GM12878 (cell line): ENCODE results near the gene TXLNA. TPM values are rescaled to one million over a fixed set of nuclear protein-coding genes. Genes with fewer than 3 reads are reported as not detected.

Source experiments
- ATAC-seq: fragments of 200-7000 bp; cut with Tn5 transposase; 3 replicates; pipeline ENCODE4 v1.9.1; 2020; ENCODE audit warnings: mild to moderate bottlenecking, moderate library complexity
- BruUV-seq: library from RNA; stranded (reverse); fragments of 400-500 nt; replicated peaks from 2 replicates; lab custom pipeline; 2021; lab: Mats Ljungman, UMichigan
- CTCF ChIA-PET: fragments of 300-600 bp; sonication (Branson Sonifier 250); formaldehyde crosslinking; extraction: SDS; loops from one replicate; lab custom pipeline; 2021; ENCODE audit warnings: inconsistent platforms; lab: Yijun Ruan, JAX
- POLR2A ChIA-PET: fragments of 350-600 bp; formaldehyde crosslinking; extraction: SDS; loops from one replicate; lab custom pipeline; 2021; ENCODE audit warnings: inconsistent platforms; lab: Charles Lee
- RAD21 ChIA-PET: fragments of 300-600 bp; sonication (Branson Sonifier 250); formaldehyde crosslinking; loops from one replicate; lab custom pipeline; 2023; ENCODE audit warnings: antibody characterized with exemption; ENCODE audit not compliant: unreplicated experiment; lab: Charles Lee
- SMC1A ChIA-PET: fragments of 300-600 bp; sonication (Branson Sonifier 250); formaldehyde crosslinking; loops from one replicate; lab custom pipeline; 2023; ENCODE audit not compliant: unreplicated experiment, uncharacterized antibody; lab: Charles Lee
- DNase-seq: peaks from one replicate; pipeline ENCODE4 v3.0.0-alpha.2; 2011; ENCODE audit warnings: low read depth, low spot score
- FAIRE-seq: peaks from 3 replicates; lab custom pipeline; 2011; peaks lifted over from hg19 to GRCh38; lab: Jason Lieb, UNC
- H2AFZ ChIP-seq: 2 replicates; pipeline ENCODE4 v1.6.0; 2011; ENCODE audit warnings: low read depth, low read length, control low read depth; ENCODE audit not compliant: control insufficient read depth
- H3K27ac ChIP-seq: 2 replicates; pipeline ENCODE4 v1.5.1; 2011; ENCODE audit warnings: control low read depth; ENCODE audit not compliant: control insufficient read depth, insufficient read depth
- H3K27me3 ChIP-seq, 2 experiments: replicated peaks in 1 of 2; 2 replicates each; pipeline versions ENCODE4 v1.6.0 to v1.6.1; 2011; ENCODE audit warnings: low read length in 1 of 2; ENCODE audit not compliant: control insufficient read depth in 2 of 2, insufficient read depth in 2 of 2
- H3K36me3 ChIP-seq, 2 experiments: 2 replicates each; pipeline ENCODE4 v1.5.1; 2011; ENCODE audit warnings: low read length in 1 of 2; ENCODE audit not compliant: control insufficient read depth in 2 of 2, insufficient read depth in 2 of 2
- H3K4me1 ChIP-seq: 2 replicates; pipeline ENCODE4 v1.6.1; 2011; ENCODE audit warnings: mild to moderate bottlenecking, low read length, moderate library complexity, mixed read lengths; ENCODE audit not compliant: control insufficient read depth, insufficient read depth
- H3K4me2 ChIP-seq: 2 replicates; pipeline ENCODE4 v1.6.0; 2011; ENCODE audit warnings: control low read depth; ENCODE audit not compliant: control insufficient read depth, insufficient read depth
- H3K4me3 ChIP-seq: fragments of 200-600 bp; sonication (generic); 2 replicates; pipeline ENCODE4 v1.5.1; 2016
- H3K79me2 ChIP-seq: 2 replicates; pipeline ENCODE4 v1.6.0; 2011; ENCODE audit warnings: low read length; ENCODE audit not compliant: control insufficient read depth, insufficient read depth
- H3K9ac ChIP-seq: 2 replicates; pipeline ENCODE4 v1.8.0; 2011; ENCODE audit warnings: low read length, control low read depth, mixed read lengths; ENCODE audit not compliant: control insufficient read depth, insufficient read depth
- H3K9me3 ChIP-seq: replicated peaks from 3 replicates; pipeline ENCODE4 v1.5.1; 2011; ENCODE audit warnings: mild to moderate bottlenecking, low read length; ENCODE audit not compliant: control insufficient read depth, insufficient read depth
- H4K20me1 ChIP-seq: 2 replicates; pipeline ENCODE4 v1.6.0; 2011; ENCODE audit not compliant: control insufficient read depth, insufficient read depth
- CBFB ChIP-seq: IDR thresholded peaks from 2 replicates; pipeline ENCODE4 v1.6.1; 2016; ENCODE audit warnings: antibody characterized with exemption, low read depth
- CBX3 ChIP-seq: fragments of 200-600 bp; sonication (generic); IDR thresholded peaks from 2 replicates; pipeline ENCODE4 v1.6.1; 2016; ENCODE audit warnings: low read depth, borderline replicate concordance
- CREB1 ChIP-seq: IDR thresholded peaks from 2 replicates; pipeline ENCODE4 v1.6.1; 2012; ENCODE audit warnings: low read depth, mild to moderate bottlenecking, inconsistent platforms
- HDAC6 ChIP-seq: fragments of 200-600 bp; sonication (generic); IDR thresholded peaks from one replicate; pipeline ENCODE4 v1.8.0; 2017; ENCODE audit warnings: antibody characterized with exemption; ENCODE audit not compliant: unreplicated experiment
- JUND ChIP-seq: IDR thresholded peaks from 2 replicates; pipeline ENCODE4 v1.6.1; 2012; ENCODE audit warnings: low read depth, mild to moderate bottlenecking, low read length, improper control_type of control experiment, moderate library complexity
- POLR2A ChIP-seq: IDR thresholded peaks from 2 replicates; pipeline ENCODE4 v1.6.1; 2011; ENCODE audit warnings: low read depth, mild to moderate bottlenecking, low read length
- RAD21 ChIP-seq: IDR thresholded peaks from 2 replicates; pipeline ENCODE4 v1.6.1; 2011; ENCODE audit warnings: mild to moderate bottlenecking, low read depth, low read length, moderate library complexity; ENCODE audit not compliant: insufficient read depth
- RELA ChIP-seq: fragments of 450-650 bp; IDR thresholded peaks from 2 replicates; pipeline ENCODE4 v1.8.0; 2014; ENCODE audit warnings: borderline replicate concordance; ENCODE audit not compliant: partially characterized antibody
- TARDBP ChIP-seq: IDR thresholded peaks from 2 replicates; pipeline ENCODE4 v1.6.1; 2016; ENCODE audit warnings: borderline replicate concordance
- TCF3 ChIP-seq: IDR thresholded peaks from 2 replicates; pipeline ENCODE4 v1.6.1; 2012; ENCODE audit warnings: low read depth, mild to moderate bottlenecking, low read length, borderline replicate concordance; ENCODE audit not compliant: insufficient read depth
- ZNF24 ChIP-seq: fragments of 450-650 bp; IDR thresholded peaks from 2 replicates; pipeline ENCODE4 v1.6.1; 2017; ENCODE audit warnings: antibody characterized with exemption, mild to moderate bottlenecking
- ZNF687 ChIP-seq: fragments of 450-650 bp; IDR thresholded peaks from 2 replicates; pipeline ENCODE4 v1.6.1; 2017; ENCODE audit warnings: mild to moderate bottlenecking, moderate library complexity
- WGBS: methylation state at CpG from one replicate; pipeline ENCODE4 v1.1.6; 2016; ENCODE audit warnings: low lambda C conversion rate; ENCODE audit not compliant: insufficient replicate concordance, insufficient coverage; ENCODE audit errors: missing lambda C conversion rate; 5-methylcytosine and 5-hydroxymethylcytosine counted together
- in situ Hi-C: fragments of 300-500 bp; cut with MboI; formaldehyde crosslinking; loops from 9 replicates; pipeline ENCODE4 v1.14.3; 2018; ENCODE audit warnings: mixed read lengths
- intact Hi-C: fragments of 100-400 bp; cut with micrococcal nuclease; formaldehyde crosslinking; loops from one replicate; pipeline ENCODE4 v1.14.2; 2022; ENCODE audit not compliant: unreplicated experiment
- polyA plus RNA-seq, 11 experiments: library from polyadenylated mRNA; depleted of rRNA in 4 of 11; unstranded in 6 of 11; stranded (reverse) in 5 of 11; fragments of >200 nt; fragmentation: Nextera tagmentation in 4 of 11; fragmentation: Illumina TruSeq in 1 of 11; extraction: Ambion mirVana in 4 of 11; extraction: Trizol in 1 of 11; gene quantifications; 1 replicate in 1 of 11; 2 replicates in 10 of 11; pipeline versions ENCODE4 v1.2.1 to v1.2.3, GENCODE V29; 2011 to 2016; ENCODE audit warnings: inconsistent platforms in 2 of 11, missing spikeins in 2 of 11, low read depth in 1 of 11
- total RNA-seq, 4 experiments: library from RNA; depleted of rRNA in 3 of 4; stranded (reverse); fragments of >200 nt in 3 of 4; fragmentation: Illumina TruSeq in 1 of 4; extraction: Trizol in 1 of 4; gene quantifications; 2 replicates each; pipeline versions ENCODE4 v1.2.1 to v1.2.3, GENCODE V29; 2013 to 2021
- TF ChIP-seq, protein P1 (sequence below), 3 experiments: IDR thresholded peaks in 2 of 3; conservative IDR thresholded peaks in 1 of 3; 2 replicates each; pipeline ENCODE4 v1.5.1; 2011; ENCODE audit warnings: low read depth in 3 of 3, low read length in 3 of 3, mild to moderate bottlenecking in 3 of 3, control low read depth in 2 of 3, moderate library complexity in 2 of 3, inconsistent platforms in 1 of 3, mixed read lengths in 1 of 3; ENCODE audit not compliant: control insufficient read depth in 2 of 3, insufficient read depth in 1 of 3; ENCODE audit errors: extremely low read depth in 1 of 3
- TF ChIP-seq, protein P2 (sequence below): fragments of 450-650 bp; IDR thresholded peaks from 2 replicates; pipeline ENCODE4 v1.6.1; 2018; ENCODE audit warnings: borderline replicate concordance, mild to moderate bottlenecking; ENCODE audit not compliant: partially characterized antibody

The TXLNA gene
- total and polyA plus RNA-seq, 10 of the 15 experiments (the other 5 are each of a cell fraction or from before 2014, with no cell fraction given) = 7.2 to 93.7 (median 47.9) TPM

DNA sequence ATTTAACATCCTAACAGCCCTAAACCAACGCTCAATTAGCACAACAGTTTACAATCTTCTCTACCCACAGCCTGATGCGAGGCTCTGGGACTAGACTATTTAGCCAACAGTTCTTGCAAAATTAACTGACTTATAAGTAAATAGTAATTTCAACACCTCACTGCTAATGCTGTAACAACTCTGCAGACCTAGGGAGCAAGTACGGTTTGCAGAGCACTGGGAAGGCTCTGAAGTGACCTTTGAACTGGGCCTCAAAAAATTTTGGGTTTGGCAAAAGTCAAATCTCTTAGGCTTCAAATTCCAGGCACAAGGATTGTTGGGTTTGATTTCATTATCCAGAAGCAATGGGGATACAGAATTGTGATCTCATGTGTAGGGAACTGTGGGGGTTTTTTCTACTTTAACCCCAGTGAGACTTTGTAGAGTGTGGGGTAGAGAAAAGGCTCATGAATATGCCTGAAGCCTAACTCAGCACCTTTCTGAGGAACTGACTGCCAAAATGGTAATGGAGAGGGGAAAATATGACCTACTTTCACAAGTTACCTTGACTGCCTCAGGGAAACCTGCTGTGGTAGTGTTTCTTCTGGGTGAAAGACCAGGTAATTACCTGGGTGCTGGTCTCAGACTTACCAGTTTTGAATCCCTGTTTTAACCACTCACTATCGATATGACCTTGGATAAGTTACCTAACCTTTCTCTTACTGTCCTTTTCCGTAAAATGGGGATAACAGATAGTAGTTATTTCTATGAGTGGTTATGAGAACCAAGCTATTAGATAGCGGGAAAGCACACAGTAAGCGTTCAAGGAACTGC, 889 bp upstream of the TXLNA start:
- H3K36me3 ChIP-seq = peaks cover 1 to 6% of the 10 kb centered on the region in 2 experiments; a peak in 3 of 4 replicates
- no TSS peak for BruUV-seq
- peaks cover 17% of the 10 kb centered on the region for H3K4me1 ChIP-seq
- peak overlapping the region; percentile 90 for H3K9ac ChIP-seq
- DNase-seq = no peak
- no peaks in the 10 kb centered on the region for H3K27me3 ChIP-seq
- H3K4me2 ChIP-seq = peak overlapping the region; percentile 100
- no peaks in the 10 kb centered on the region for H4K20me1 ChIP-seq
- SMC1A ChIA-PET = interaction anchor here (1.2 to 4.0 kb wide), 8 partner anchors 10 to 118 kb away, joined by 3 to 26 read pairs (median 5); partner anchors contain the start of genes CCDC28B and KPNA6
- H3K9me3 ChIP-seq = no peaks in the 10 kb centered on the region
- ATAC-seq = no peak
- TF ChIP-seq CBX3 (no peak), TARDBP (no peak), HDAC6 (no peak), CBFB (no peak), RAD21 (no peak), ZNF24 (no peak), RELA (no peak), CREB1 (no peak), TCF3 (no peak), POLR2A (no peak), ZNF687 (no peak), JUND (no peak)
- TF ChIP-seq, protein P1, sequence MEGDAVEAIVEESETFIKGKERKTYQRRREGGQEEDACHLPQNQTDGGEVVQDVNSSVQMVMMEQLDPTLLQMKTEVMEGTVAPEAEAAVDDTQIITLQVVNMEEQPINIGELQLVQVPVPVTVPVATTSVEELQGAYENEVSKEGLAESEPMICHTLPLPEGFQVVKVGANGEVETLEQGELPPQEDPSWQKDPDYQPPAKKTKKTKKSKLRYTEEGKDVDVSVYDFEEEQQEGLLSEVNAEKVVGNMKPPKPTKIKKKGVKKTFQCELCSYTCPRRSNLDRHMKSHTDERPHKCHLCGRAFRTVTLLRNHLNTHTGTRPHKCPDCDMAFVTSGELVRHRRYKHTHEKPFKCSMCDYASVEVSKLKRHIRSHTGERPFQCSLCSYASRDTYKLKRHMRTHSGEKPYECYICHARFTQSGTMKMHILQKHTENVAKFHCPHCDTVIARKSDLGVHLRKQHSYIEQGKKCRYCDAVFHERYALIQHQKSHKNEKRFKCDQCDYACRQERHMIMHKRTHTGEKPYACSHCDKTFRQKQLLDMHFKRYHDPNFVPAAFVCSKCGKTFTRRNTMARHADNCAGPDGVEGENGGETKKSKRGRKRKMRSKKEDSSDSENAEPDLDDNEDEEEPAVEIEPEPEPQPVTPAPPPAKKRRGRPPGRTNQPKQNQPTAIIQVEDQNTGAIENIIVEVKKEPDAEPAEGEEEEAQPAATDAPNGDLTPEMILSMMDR (IDR thresholded peaks at IDR 0.05 in 2 of 3, conservative IDR thresholded peaks at IDR 0.05 in 1 of 3; ENCODE audit: control insufficient read depth in 2 of 3, extremely low read depth in 1 of 3, insufficient read depth in 1 of 3, low read depth in 3 of 3, low read length in 3 of 3) = no peak
- TF ChIP-seq, protein P2, sequence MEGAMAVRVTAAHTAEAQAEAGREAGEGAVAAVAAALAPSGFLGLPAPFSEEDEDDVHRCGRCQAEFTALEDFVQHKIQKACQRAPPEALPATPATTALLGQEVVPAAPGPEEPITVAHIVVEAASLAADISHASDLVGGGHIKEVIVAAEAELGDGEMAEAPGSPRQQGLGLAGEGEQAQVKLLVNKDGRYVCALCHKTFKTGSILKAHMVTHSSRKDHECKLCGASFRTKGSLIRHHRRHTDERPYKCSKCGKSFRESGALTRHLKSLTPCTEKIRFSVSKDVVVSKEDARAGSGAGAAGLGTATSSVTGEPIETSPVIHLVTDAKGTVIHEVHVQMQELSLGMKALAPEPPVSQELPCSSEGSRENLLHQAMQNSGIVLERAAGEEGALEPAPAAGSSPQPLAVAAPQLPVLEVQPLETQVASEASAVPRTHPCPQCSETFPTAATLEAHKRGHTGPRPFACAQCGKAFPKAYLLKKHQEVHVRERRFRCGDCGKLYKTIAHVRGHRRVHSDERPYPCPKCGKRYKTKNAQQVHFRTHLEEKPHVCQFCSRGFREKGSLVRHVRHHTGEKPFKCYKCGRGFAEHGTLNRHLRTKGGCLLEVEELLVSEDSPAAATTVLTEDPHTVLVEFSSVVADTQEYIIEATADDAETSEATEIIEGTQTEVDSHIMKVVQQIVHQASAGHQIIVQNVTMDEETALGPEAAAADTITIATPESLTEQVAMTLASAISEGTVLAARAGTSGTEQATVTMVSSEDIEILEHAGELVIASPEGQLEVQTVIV = no peak
- TF ChIP-seq, all 136 proteins: peak for 0
- Histone ChIP-seq H3K79me2 (peaks cover 33% of the 10 kb centered on the region), H2AFZ (peak overlapping the region; percentile 83), H3K4me3 (peak overlapping the region; percentile 89; the same call in 1 of the 2 replicates), H3K27ac (peak overlapping the region; percentile 85)
- in situ Hi-C loops = no loop called here
- intact Hi-C loops = no loop called here
- FAIRE-seq = peak; percentile 70
- POLR2A ChIA-PET = interaction anchor here (0.7 to 3.5 kb wide), 6 partner anchors 10 to 105 kb away, joined by 3 to 25 read pairs (median 8); partner anchors contain the start of genes CCDC28B, KPNA6 and TMEM39B
- WGBS = 91% methylated on average over 7 of the region's 7 CpGs
- RAD21 ChIA-PET = interaction anchor here (1.2 to 3.9 kb wide), 8 partner anchors 19 to 216 kb away, joined by 3 to 22 read pairs (median 9); partner anchors contain the start of genes BSDC1, CCDC28B, KPNA6 and TMEM39B
- CTCF ChIA-PET = interaction anchor here (1.8 to 4.2 kb wide), 3 partner anchors 22 to 105 kb away, joined by 6 to 16 read pairs (median 7); partner anchors contain the start of gene CCDC28B
